Stimulated activated naive CD8-positive, alpha-beta T cell treated with anti-CD3 and anti-CD28 coated beads, Interleukin-15, amount 100 ng/mL, for 72 hours (primary cell): ENCODE data around the gene DISC1.
"Not testable (repeated sequence)": the region's sequence is repeated elsewhere in the genome, so short reads cannot be mapped to it uniquely, and the experiment has no call there.

ENCODE experiments used
- ATAC-seq: fragments of 150-1000 bp; cut with Tn5 transposase; 2 replicates; pipeline ENCODE4 v1.10.0; 2021; ENCODE audit warnings: mild to moderate bottlenecking, moderate library complexity
- DNase-seq, 2 donors: peaks; one replicate each; pipeline ENCODE4 v3.0.0; 2021 to 2022
- H3K27ac Mint-ChIP-seq, 2 donors: one replicate each; pipeline ENCODE4 v1.8.0; 2022; ENCODE audit warnings: mild to moderate bottlenecking in 2 of 2, mixed read lengths in 2 of 2, moderate library complexity in 2 of 2
- H3K27me3 Mint-ChIP-seq: one replicate; pipeline ENCODE4 v1.8.0; 2022; ENCODE audit warnings: mixed read lengths
- H3K4me1 Mint-ChIP-seq: one replicate; pipeline ENCODE4 v1.8.0; 2022; ENCODE audit warnings: mild to moderate bottlenecking, mixed read lengths
- H3K4me3 Mint-ChIP-seq, 2 donors: one replicate each; pipeline ENCODE4 v1.8.0; 2022; ENCODE audit warnings: mild to moderate bottlenecking in 2 of 2, mixed read lengths in 2 of 2, moderate library complexity in 1 of 2
- H3K9me3 Mint-ChIP-seq, 2 donors: one replicate each; pipeline ENCODE4 v1.8.0; 2022; ENCODE audit warnings: mixed read lengths in 2 of 2

DISC1 gene

GRCh38 chr1:231625042-231625441 lies 1.5 kb upstream of the DISC1 start:
- not testable (repeated sequence) for ATAC-seq, H3K4me3 Mint-ChIP-seq, H3K9me3 Mint-ChIP-seq, H3K27me3 Mint-ChIP-seq, H3K27ac Mint-ChIP-seq, DNase-seq
- peaks cover 32% of the 10 kb centered on the region for H3K4me1 Mint-ChIP-seq

- Mint-ChIP-seq H3K27ac (peak overlapping the region; percentile 32 to 94), H3K9me3 (no peaks in the 10 kb centered on the region), H3K4me3 (peak overlapping the region; percentile 85 to 92), H3K4me1 (peaks cover 38% of the 10 kb centered on the region), H3K27me3 (peaks cover 4% of the 10 kb centered on the region)
- ATAC-seq (no peak), DNase-seq (no peak)
Observed at GRCh38 chr1:231625975-231626534, 535 bp upstream of the DISC1 start.

GRCh38 chr1:231626951-231627614 lies 493 bp downstream of the DISC1 start:
- Mint-ChIP-seq H3K4me1 (peaks cover 39% of the 10 kb centered on the region), H3K27me3 (no peaks in the 10 kb centered on the region), H3K27ac (peak overlapping the region in 1 of 2 donors; percentile 35), H3K4me3 (peak overlapping the region; percentile 85 to 92), H3K9me3 (no peaks in the 10 kb centered on the region)
- ATAC-seq (peak; percentile 74), DNase-seq (peak; percentile 41 to 50)

GRCh38 chr1:231628207-231628876 lies 1.8 kb downstream of the DISC1 start:
- DNase-seq (peak; percentile 44 to 50), ATAC-seq (peak; percentile 72)
- Mint-ChIP-seq H3K27me3 (no peaks in the 10 kb centered on the region), H3K4me3 (peak overlapping the region in 1 of 2 donors; percentile 85), H3K27ac (no peak overlapping the region), H3K9me3 (no peaks in the 10 kb centered on the region), H3K4me1 (peaks cover 39% of the 10 kb centered on the region)

GRCh38 chr1:231629132-231629531 lies 2.5 kb downstream of the DISC1 start:
- Mint-ChIP-seq H3K4me1 (peaks cover 39% of the 10 kb centered on the region), H3K9me3 (no peaks in the 10 kb centered on the region), H3K27me3 (no peaks in the 10 kb centered on the region), H3K27ac (no peak overlapping the region), H3K4me3 (peak overlapping the region in 1 of 2 donors; percentile 5)
- DNase-seq (no peak), ATAC-seq (no peak)

GRCh38 chr1:231630558-231631205 lies 4.1 kb downstream of the DISC1 start:
- Mint-ChIP-seq H3K27me3 (no peaks in the 10 kb centered on the region), H3K4me3 (no peak overlapping the region), H3K4me1 (peaks cover 38% of the 10 kb centered on the region), H3K27ac (no peak overlapping the region), H3K9me3 (no peaks in the 10 kb centered on the region)
- no peak for ATAC-seq
- no peak for DNase-seq

- H3K4me1 Mint-ChIP-seq, result peaks cover 28% of the 10 kb centered on the region
- H3K27ac Mint-ChIP-seq, result no peak overlapping the region
- no peaks in the 10 kb centered on the region for H3K27me3 Mint-ChIP-seq
- no peaks in the 10 kb centered on the region for H3K9me3 Mint-ChIP-seq
- no peak overlapping the region for H3K4me3 Mint-ChIP-seq
- ATAC-seq, result no peak
- DNase-seq, result no peak
Observed at GRCh38 chr1:231631717-231632116, 5.1 kb downstream of the DISC1 start.

GRCh38 chr1:231632119-231632518 lies 5.5 kb downstream of the DISC1 start:
- Mint-ChIP-seq H3K9me3 (no peaks in the 10 kb centered on the region), H3K27ac (no peak overlapping the region), H3K4me1 (peaks cover 28% of the 10 kb centered on the region), H3K4me3 (no peak overlapping the region), H3K27me3 (no peaks in the 10 kb centered on the region)
- no peak for DNase-seq
- no peak for ATAC-seq

- DNase-seq (no peak), ATAC-seq (no peak)
- no peak overlapping the region for H3K27ac Mint-ChIP-seq
- no peak overlapping the region for H3K4me3 Mint-ChIP-seq
- H3K9me3 Mint-ChIP-seq, result peaks cover 0 to 6% of the 10 kb centered on the region in 2 donors
- H3K4me1 Mint-ChIP-seq, result peaks cover 20% of the 10 kb centered on the region
- no peaks in the 10 kb centered on the region for H3K27me3 Mint-ChIP-seq
Observed at GRCh38 chr1:231634323-231635013, 7.9 kb downstream of the DISC1 start.

- DNase-seq, result no peak
- Mint-ChIP-seq H3K27me3 (no peaks in the 10 kb centered on the region), H3K27ac (no peak overlapping the region), H3K9me3 (peaks cover 0 to 6% of the 10 kb centered on the region in 2 donors), H3K4me3 (no peak overlapping the region), H3K4me1 (peaks cover 18% of the 10 kb centered on the region)
- no peak for ATAC-seq
Observed at GRCh38 chr1:231636157-231636556, 9.6 kb downstream of the DISC1 start.

- H3K27me3 Mint-ChIP-seq, H3K4me3 Mint-ChIP-seq, H3K9me3 Mint-ChIP-seq, ATAC-seq, H3K27ac Mint-ChIP-seq, DNase-seq: not testable (repeated sequence)
- peaks cover 21% of the 10 kb centered on the region for H3K4me1 Mint-ChIP-seq
Observed at GRCh38 chr1:231636922-231637321, 10.3 kb downstream of the DISC1 start.

- Mint-ChIP-seq H3K4me1 (peaks cover 21% of the 10 kb centered on the region), H3K27ac (no peak overlapping the region), H3K9me3 (peaks cover 0 to 6% of the 10 kb centered on the region in 2 donors), H3K4me3 (no peak overlapping the region), H3K27me3 (no peaks in the 10 kb centered on the region)
- DNase-seq, result no peak
- ATAC-seq, result no peak
Observed at GRCh38 chr1:231638647-231639046, 12.1 kb downstream of the DISC1 start.

GRCh38 chr1:231639819-231640218 lies 13.2 kb downstream of the DISC1 start:
- H3K27ac Mint-ChIP-seq, result no peak overlapping the region
- DNase-seq, result no peak
- H3K4me3 Mint-ChIP-seq, result no peak overlapping the region
- H3K4me1 Mint-ChIP-seq, result peaks cover 21% of the 10 kb centered on the region
- peaks cover 0 to 6% of the 10 kb centered on the region in 2 donors for H3K9me3 Mint-ChIP-seq
- no peak for ATAC-seq
- no peaks in the 10 kb centered on the region for H3K27me3 Mint-ChIP-seq

GRCh38 chr1:231641444-231641843 lies 14.9 kb downstream of the DISC1 start:
- peaks cover 21% of the 10 kb centered on the region for H3K4me1 Mint-ChIP-seq
- H3K4me3 Mint-ChIP-seq, result peak overlapping the region in 1 of 2 donors; percentile 61
- ATAC-seq, DNase-seq, H3K9me3 Mint-ChIP-seq, H3K27ac Mint-ChIP-seq, H3K27me3 Mint-ChIP-seq: not testable (repeated sequence)

- not testable (repeated sequence) for DNase-seq, H3K9me3 Mint-ChIP-seq, H3K27me3 Mint-ChIP-seq, ATAC-seq, H3K27ac Mint-ChIP-seq, H3K4me3 Mint-ChIP-seq
- peaks cover 21% of the 10 kb centered on the region for H3K4me1 Mint-ChIP-seq
Observed at GRCh38 chr1:231642061-231642460, 15.5 kb downstream of the DISC1 start.
